ENCODE results near the gene ARF6. TPM values are rescaled to one million over a fixed set of nuclear protein-coding genes. Genes with fewer than 3 reads are reported as not detected.
"Not testable (repeated sequence)": the region's sequence is repeated elsewhere in the genome, so short reads cannot be mapped to it uniquely, and the experiment has no call there.

Gene ARF6
- total RNA-seq, 1 experiment from 2014 or later: 63.2 TPM

DNA sequence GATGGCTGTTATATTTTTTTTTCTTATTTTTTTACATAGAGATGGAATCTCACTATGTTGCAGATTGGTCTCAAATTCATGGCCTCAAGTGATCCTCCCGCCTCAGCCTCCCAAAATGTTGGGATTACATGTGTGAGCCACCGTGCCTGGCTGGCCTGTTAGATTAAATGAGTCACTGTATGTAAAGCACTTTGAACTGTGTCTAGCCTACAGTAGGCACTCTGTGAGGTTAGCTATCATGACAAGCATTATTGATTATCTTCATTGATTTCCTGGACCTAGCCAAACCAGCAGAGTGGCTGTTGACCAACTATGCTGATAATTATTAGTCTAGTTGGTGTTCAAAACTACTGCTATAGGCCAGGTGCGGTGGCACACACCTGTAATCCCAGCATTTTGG lies 42.6 kb downstream of the ARF6 start:
- Histone ChIP-seq H3K4me3 (ENCODE audit: low read depth in 2 of 2, low read length in 2 of 2) (no peak overlapping the region), H3K9me3 (ENCODE audit: control insufficient read depth, insufficient read depth, low read depth, low read length) (no peaks in the 10 kb centered on the region), H3K27me3 (ENCODE audit: control insufficient read depth, insufficient read depth, low read length) (no peaks in the 10 kb centered on the region), H3K27ac (ENCODE audit: low read length) (no peak overlapping the region), H3K4me1 (ENCODE audit: control insufficient read depth, insufficient read depth, low read length) (no peaks in the 10 kb centered on the region), H3K36me3 (ENCODE audit: control insufficient read depth, insufficient read depth, low read length) (no peaks in the 10 kb centered on the region)
- no peak for DNase-seq (ENCODE audit: low read depth, low spot score)
- in situ Hi-C loops (cut with HindIII; ENCODE audit: low pct_unique_long_range_greater_than_20kb, low sequenced_read_pairs) (no loop called here), intact Hi-C loops (cut with micrococcal nuclease; ENCODE audit: unreplicated experiment) (no loop called here)
- TF ChIP-seq, protein P1, sequence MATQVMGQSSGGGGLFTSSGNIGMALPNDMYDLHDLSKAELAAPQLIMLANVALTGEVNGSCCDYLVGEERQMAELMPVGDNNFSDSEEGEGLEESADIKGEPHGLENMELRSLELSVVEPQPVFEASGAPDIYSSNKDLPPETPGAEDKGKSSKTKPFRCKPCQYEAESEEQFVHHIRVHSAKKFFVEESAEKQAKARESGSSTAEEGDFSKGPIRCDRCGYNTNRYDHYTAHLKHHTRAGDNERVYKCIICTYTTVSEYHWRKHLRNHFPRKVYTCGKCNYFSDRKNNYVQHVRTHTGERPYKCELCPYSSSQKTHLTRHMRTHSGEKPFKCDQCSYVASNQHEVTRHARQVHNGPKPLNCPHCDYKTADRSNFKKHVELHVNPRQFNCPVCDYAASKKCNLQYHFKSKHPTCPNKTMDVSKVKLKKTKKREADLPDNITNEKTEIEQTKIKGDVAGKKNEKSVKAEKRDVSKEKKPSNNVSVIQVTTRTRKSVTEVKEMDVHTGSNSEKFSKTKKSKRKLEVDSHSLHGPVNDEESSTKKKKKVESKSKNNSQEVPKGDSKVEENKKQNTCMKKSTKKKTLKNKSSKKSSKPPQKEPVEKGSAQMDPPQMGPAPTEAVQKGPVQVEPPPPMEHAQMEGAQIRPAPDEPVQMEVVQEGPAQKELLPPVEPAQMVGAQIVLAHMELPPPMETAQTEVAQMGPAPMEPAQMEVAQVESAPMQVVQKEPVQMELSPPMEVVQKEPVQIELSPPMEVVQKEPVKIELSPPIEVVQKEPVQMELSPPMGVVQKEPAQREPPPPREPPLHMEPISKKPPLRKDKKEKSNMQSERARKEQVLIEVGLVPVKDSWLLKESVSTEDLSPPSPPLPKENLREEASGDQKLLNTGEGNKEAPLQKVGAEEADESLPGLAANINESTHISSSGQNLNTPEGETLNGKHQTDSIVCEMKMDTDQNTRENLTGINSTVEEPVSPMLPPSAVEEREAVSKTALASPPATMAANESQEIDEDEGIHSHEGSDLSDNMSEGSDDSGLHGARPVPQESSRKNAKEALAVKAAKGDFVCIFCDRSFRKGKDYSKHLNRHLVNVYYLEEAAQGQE (IDR thresholded peaks at IDR 0.05; ENCODE audit: insufficient read depth in 1 of 2, low read depth in 2 of 2, low read length in 1 of 2): no peak
- TF ChIP-seq SIN3A (IDR thresholded peaks at IDR 0.05; ENCODE audit: borderline replicate concordance, insufficient read depth, low read depth, low read length): no peak
- no peak for TF ChIP-seq CTCF (IDR thresholded peaks at IDR 0.05)
- no peak for TF ChIP-seq POLR2AphosphoS5 (IDR thresholded peaks at IDR 0.05; ENCODE audit: low read depth, low read length)
- TF ChIP-seq TCF7L2 (IDR thresholded peaks at IDR 0.05; ENCODE audit: low read depth, low read length): no peak
- no peak for ATAC-seq
- POLR2A ChIA-PET: no interaction called here
- no TSS peak for BruUV-seq (replicated peaks)
- CTCF ChIA-PET: no interaction called here

- CTCF ChIA-PET; BruUV-seq (replicated peaks); POLR2A ChIA-PET; DNase-seq (ENCODE audit: low read depth, low spot score); H3K4me1 ChIP-seq (ENCODE audit: control insufficient read depth, insufficient read depth, low read length); H3K4me3 ChIP-seq (ENCODE audit: low read depth in 2 of 2, low read length in 2 of 2); intact Hi-C loops (cut with micrococcal nuclease; ENCODE audit: unreplicated experiment); H3K36me3 ChIP-seq (ENCODE audit: control insufficient read depth, insufficient read depth, low read length); in situ Hi-C loops (cut with HindIII; ENCODE audit: low pct_unique_long_range_greater_than_20kb, low sequenced_read_pairs); H3K9me3 ChIP-seq (ENCODE audit: control insufficient read depth, insufficient read depth, low read depth, low read length); ATAC-seq; H3K27ac ChIP-seq (ENCODE audit: low read length); H3K27me3 ChIP-seq (ENCODE audit: control insufficient read depth, insufficient read depth, low read length): not testable (repeated sequence)
Observed at GRCh38 chr14:49936246-49936645, 43.4 kb downstream of the ARF6 start.

GRCh38 chr14:49936882-49937281 lies 44.0 kb downstream of the ARF6 start:
- H3K36me3 ChIP-seq (ENCODE audit: control insufficient read depth, insufficient read depth, low read length); intact Hi-C loops (cut with micrococcal nuclease; ENCODE audit: unreplicated experiment); ATAC-seq; CTCF ChIA-PET; H3K9me3 ChIP-seq (ENCODE audit: control insufficient read depth, insufficient read depth, low read depth, low read length); POLR2A ChIA-PET; H3K27ac ChIP-seq (ENCODE audit: low read length); H3K4me1 ChIP-seq (ENCODE audit: control insufficient read depth, insufficient read depth, low read length); BruUV-seq (replicated peaks); in situ Hi-C loops (cut with HindIII; ENCODE audit: low pct_unique_long_range_greater_than_20kb, low sequenced_read_pairs); DNase-seq (ENCODE audit: low read depth, low spot score); H3K4me3 ChIP-seq (ENCODE audit: low read depth in 2 of 2, low read length in 2 of 2); H3K27me3 ChIP-seq (ENCODE audit: control insufficient read depth, insufficient read depth, low read length): not testable (repeated sequence)

GRCh38 chr14:49939215-49939614 lies 46.3 kb downstream of the ARF6 start:
- BruUV-seq (replicated peaks); H3K4me1 ChIP-seq (ENCODE audit: control insufficient read depth, insufficient read depth, low read length); H3K4me3 ChIP-seq (ENCODE audit: low read depth in 2 of 2, low read length in 2 of 2); POLR2A ChIA-PET; ATAC-seq; CTCF ChIA-PET; H3K27me3 ChIP-seq (ENCODE audit: control insufficient read depth, insufficient read depth, low read length); H3K27ac ChIP-seq (ENCODE audit: low read length); DNase-seq (ENCODE audit: low read depth, low spot score); H3K36me3 ChIP-seq (ENCODE audit: control insufficient read depth, insufficient read depth, low read length); in situ Hi-C loops (cut with HindIII; ENCODE audit: low pct_unique_long_range_greater_than_20kb, low sequenced_read_pairs); H3K9me3 ChIP-seq (ENCODE audit: control insufficient read depth, insufficient read depth, low read depth, low read length); intact Hi-C loops (cut with micrococcal nuclease; ENCODE audit: unreplicated experiment): not testable (repeated sequence)

All from Panc1 (cell line).